WTC11 (cell line): ENCODE data around the gene RPS21. TPM values are rescaled to one million over a fixed set of nuclear protein-coding genes. Genes with fewer than 3 reads are reported as not detected.
A peak's percentile ranks its signal among the peaks of the same experiment; 100 is the strongest.

Source experiments
- ATAC-seq: fragments of 200-7000 bp; cut with Tn5 transposase; 2 replicates; pipeline ENCODE4 v1.10.0; 2021; ENCODE audit warnings: mild to moderate bottlenecking, moderate library complexity
- CTCF ChIA-PET: fragments of 300-600 bp; sonication (Branson Sonifier 250); formaldehyde crosslinking; loops from one replicate; lab custom pipeline; 2021; ENCODE audit warnings: antibody characterized with exemption; lab: Charles Lee
- POLR2A ChIA-PET: fragments of 350-600 bp; sonication (Branson Sonifier 250); formaldehyde crosslinking; loops from one replicate; lab custom pipeline; 2021; ENCODE audit warnings: antibody characterized with exemption; lab: Charles Lee
- DNase-seq: peaks from one replicate; pipeline ENCODE4 v3.0.0; 2021; ENCODE audit warnings: low spot score
- H3K27ac Mint-ChIP-seq: 2 replicates; pipeline ENCODE4 v1.8.0; 2021; ENCODE audit warnings: mixed read lengths
- H3K27me3 Mint-ChIP-seq: 2 replicates; pipeline ENCODE4 v1.8.0; 2021; ENCODE audit warnings: low read depth, mild to moderate bottlenecking, moderate library complexity, mixed read lengths
- H3K36me3 Mint-ChIP-seq: 2 replicates; pipeline ENCODE4 v1.8.0; 2021; ENCODE audit warnings: mixed read lengths
- H3K4me1 Mint-ChIP-seq: 2 replicates; pipeline ENCODE4 v1.8.0; 2022; ENCODE audit warnings: mixed read lengths
- H3K4me3 Mint-ChIP-seq: 2 replicates; pipeline ENCODE4 v1.8.0; 2021; ENCODE audit warnings: mild to moderate bottlenecking, moderate library complexity, mixed read lengths
- H3K9me3 Mint-ChIP-seq: 2 replicates; pipeline ENCODE4 v1.8.0; 2021; ENCODE audit warnings: mixed read lengths
- ATF6 ChIP-seq: sonication (generic); formaldehyde crosslinking; IDR thresholded peaks from 2 replicates; pipeline ENCODE4 v1.8.1; 2023; ENCODE audit warnings: mild to moderate bottlenecking, missing genetic modification reagents
- FOXP4 ChIP-seq: sonication (generic); formaldehyde crosslinking; IDR thresholded peaks from 2 replicates; pipeline ENCODE4 v1.8.0; 2022; ENCODE audit warnings: mild to moderate bottlenecking, missing genetic modification reagents
- HMGXB4 ChIP-seq: sonication (generic); formaldehyde crosslinking; IDR thresholded peaks from 2 replicates; pipeline ENCODE4 v1.8.1; 2023; ENCODE audit warnings: mild to moderate bottlenecking, moderate library complexity, missing genetic modification reagents
- IRF1 ChIP-seq: sonication (generic); formaldehyde crosslinking; IDR thresholded peaks from 2 replicates; pipeline ENCODE4 v1.8.0; 2023; ENCODE audit warnings: missing genetic modification reagents
- MXD4 ChIP-seq: fragments of 250-450 bp; sonication (Bioruptor Pico); IDR thresholded peaks from 2 replicates; pipeline ENCODE4 v1.8.0; 2021; ENCODE audit warnings: mild to moderate bottlenecking, moderate library complexity, borderline replicate concordance
- MYBL2 ChIP-seq: sonication (generic); formaldehyde crosslinking; IDR thresholded peaks from 2 replicates; pipeline ENCODE4 v1.8.1; 2023; ENCODE audit warnings: mild to moderate bottlenecking, moderate library complexity, missing genetic modification reagents
- SMAD3 ChIP-seq: sonication (generic); formaldehyde crosslinking; IDR thresholded peaks from 2 replicates; pipeline ENCODE4 v1.8.0; 2022; ENCODE audit warnings: missing genetic modification reagents, mild to moderate bottlenecking, borderline replicate concordance
- TP53 ChIP-seq: sonication (generic); formaldehyde crosslinking; IDR thresholded peaks from 2 replicates; pipeline ENCODE4 v1.8.1; 2023; ENCODE audit warnings: mild to moderate bottlenecking, missing genetic modification reagents
- USF1 ChIP-seq: sonication (generic); formaldehyde crosslinking; IDR thresholded peaks from 2 replicates; pipeline ENCODE4 v1.8.0; 2022; ENCODE audit warnings: mild to moderate bottlenecking, missing genetic modification reagents
- ZNF263 ChIP-seq: sonication (generic); formaldehyde crosslinking; IDR thresholded peaks from 2 replicates; pipeline ENCODE4 v1.8.1; 2022; ENCODE audit warnings: low read depth, mild to moderate bottlenecking, moderate library complexity, missing genetic modification reagents
- ZNF671 ChIP-seq: fragments of 250-450 bp; sonication (Bioruptor Pico); IDR thresholded peaks from 2 replicates; pipeline ENCODE4 v1.8.0; 2021; ENCODE audit warnings: mild to moderate bottlenecking
- total RNA-seq: library from RNA; stranded (reverse); gene quantifications from 3 replicates; pipeline ENCODE4 v1.2.3, GENCODE V29; 2021

Gene RPS21
- total RNA-seq, 1 experiment from 2014 or later: 2,016 TPM

- TF ChIP-seq TP53 (CRISPR knock-in tag): no peak
- TF ChIP-seq MXD4: no peak
- no peak for TF ChIP-seq ATF6 (CRISPR knock-in tag)
- no peak for TF ChIP-seq HMGXB4 (CRISPR knock-in tag)
- no peak for TF ChIP-seq SMAD3
- no peak for TF ChIP-seq MYBL2 (CRISPR knock-in tag)
- TF ChIP-seq ZNF671 (CRISPR knock-in tag): no peak
Measured at GRCh38 chr20:62394248-62395245, 7.6 kb downstream of the RPS21 start (continued).

GRCh38 chr20:62395311-62396242 is 8.7 kb downstream of the RPS21 start:
- H3K36me3 Mint-ChIP-seq: no peaks in the 10 kb centered on the region
- no peak for DNase-seq
- TF ChIP-seq ZNF263 (CRISPR knock-in tag) (peak; percentile 83), FOXP4 (CRISPR knock-in tag) (no peak), ZNF671 (CRISPR knock-in tag) (no peak), USF1 (no peak), IRF1 (CRISPR knock-in tag) (no peak)
- TF ChIP-seq, all 79 proteins: peak for 1
- Mint-ChIP-seq H3K4me1 (no peaks in the 10 kb centered on the region), H3K9me3 (peaks cover 9% of the 10 kb centered on the region; the same call in 1 of the 2 replicates), H3K27ac (peak overlapping the region; percentile 89), H3K4me3 (no peak overlapping the region), H3K27me3 (no peaks in the 10 kb centered on the region)
- peak; percentile 42 for ATAC-seq
- CTCF ChIA-PET: interaction anchor here (0.7 to 5.7 kb wide), 8 partner anchors 9 to 294 kb away, joined by 3 to 21 read pairs (median 3); partner anchors contain the start of gene RPS21
- POLR2A ChIA-PET: no interaction called here
